MM.1S (cell line): ENCODE data around the gene WNK2.

Experiments used
- DNase-seq: peaks from one replicate; pipeline ENCODE4 v3.0.0-alpha.2; 2015
- H2AFZ ChIP-seq: fragments of 300-600 bp; sonication (generic); 2 replicates; pipeline ENCODE4 v1.6.0; 2016; ENCODE audit warnings: antibody characterized with exemption, low read length
- H3F3A ChIP-seq: fragments of 300-600 bp; sonication (generic); 2 replicates; pipeline ENCODE4 v1.6.1; 2016; ENCODE audit warnings: mild to moderate bottlenecking, antibody characterized with exemption, low read length, moderate library complexity, mixed read lengths; ENCODE audit not compliant: insufficient read depth
- H3K27ac ChIP-seq: fragments of 300-600 bp; sonication (generic); 2 replicates; pipeline ENCODE4 v1.5.1; 2016; ENCODE audit warnings: mild to moderate bottlenecking, low read length
- H3K27me3 ChIP-seq: fragments of 300-600 bp; sonication (generic); replicated peaks from 2 replicates; pipeline ENCODE4 v1.6.0; 2016; ENCODE audit warnings: low read length; ENCODE audit not compliant: insufficient read depth
- H3K36me3 ChIP-seq: fragments of 300-600 bp; sonication (generic); replicated peaks from 2 replicates; pipeline ENCODE4 v1.6.1; 2016; ENCODE audit warnings: mild to moderate bottlenecking, low read length, mixed read lengths; ENCODE audit not compliant: insufficient read depth
- H3K4me1 ChIP-seq: fragments of 300-600 bp; sonication (generic); 2 replicates; pipeline ENCODE4 v1.6.1; 2016; ENCODE audit warnings: low read length, mixed read lengths
- H3K4me2 ChIP-seq: fragments of 300-600 bp; sonication (generic); 2 replicates; pipeline ENCODE4 v1.6.0; 2016; ENCODE audit warnings: low read depth, low read length
- H3K4me3 ChIP-seq: fragments of 300-600 bp; sonication (generic); 2 replicates; pipeline ENCODE4 v1.5.1; 2016; ENCODE audit warnings: low read length, mixed read lengths
- H3K79me2 ChIP-seq: fragments of 300-600 bp; sonication (generic); 2 replicates; pipeline ENCODE4 v1.6.1; 2016; ENCODE audit warnings: mixed run types, low read length, mixed read lengths
- H3K9ac ChIP-seq: fragments of 300-600 bp; sonication (generic); 2 replicates; pipeline ENCODE4 v1.6.1; 2016; ENCODE audit warnings: low read length, mixed read lengths
- H3K9me2 ChIP-seq: fragments of 300-600 bp; sonication (generic); replicated peaks from 2 replicates; pipeline ENCODE4 v1.6.1; 2016; ENCODE audit warnings: mild to moderate bottlenecking, low read length, mixed read lengths; ENCODE audit not compliant: insufficient read depth
- H3K9me3 ChIP-seq: fragments of 300-600 bp; sonication (generic); replicated peaks from 2 replicates; pipeline ENCODE4 v1.6.1; 2016; ENCODE audit warnings: mild to moderate bottlenecking, low read length, mixed read lengths; ENCODE audit not compliant: insufficient read depth
- H4K20me1 ChIP-seq: fragments of 300-600 bp; sonication (generic); 2 replicates; pipeline ENCODE4 v1.6.1; 2016; ENCODE audit warnings: mild to moderate bottlenecking, low read length, moderate library complexity, mixed read lengths; ENCODE audit not compliant: insufficient read depth
- CTCF ChIP-seq: fragments of 300-600 bp; sonication (generic); IDR thresholded peaks from 2 replicates; pipeline ENCODE4 v1.5.1; 2016; ENCODE audit warnings: antibody characterized with exemption, low read length, mixed read lengths
- EZH2 ChIP-seq: fragments of 300-600 bp; sonication (generic); optimal IDR thresholded peaks from 2 replicates; pipeline ENCODE3; 2017; ENCODE audit warnings: low read depth, mild to moderate bottlenecking, antibody characterized with exemption, low read length, mixed read lengths
- EZH2phosphoT487 ChIP-seq: fragments of 300-600 bp; sonication (generic); IDR thresholded peaks from 2 replicates; pipeline ENCODE4 v1.6.1; 2018; ENCODE audit warnings: antibody characterized with exemption, low read length

Gene WNK2

DNA sequence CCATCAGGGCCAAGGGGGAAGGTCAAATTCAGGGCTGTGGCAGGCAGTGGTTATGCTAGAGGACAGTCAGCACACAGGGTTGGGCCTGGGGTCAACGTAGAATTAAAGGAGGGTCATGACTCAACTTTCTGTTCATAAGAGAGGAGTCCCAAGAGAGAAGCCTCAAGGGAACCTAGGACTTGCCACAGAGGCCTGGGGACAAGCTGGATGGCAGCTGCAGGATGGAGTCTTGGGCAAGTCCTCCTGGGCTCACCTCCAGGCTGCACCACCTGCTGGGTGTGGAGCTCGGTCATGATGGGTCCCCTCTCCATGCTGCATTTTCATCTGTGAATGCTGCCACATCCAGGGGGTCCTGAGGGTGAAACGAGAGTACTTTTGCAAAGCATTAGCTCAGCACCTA lies 9.0 kb upstream of the WNK2 start:
- H3K79me2 ChIP-seq = no peaks in the 10 kb centered on the region
- H3K9ac ChIP-seq = no peak overlapping the region
- no peaks in the 10 kb centered on the region for H3K36me3 ChIP-seq
- H3K4me2 ChIP-seq = no peak overlapping the region
- no peak overlapping the region for H2AFZ ChIP-seq
- no peak overlapping the region for H3K4me3 ChIP-seq
- no peak overlapping the region for H3K27ac ChIP-seq
- H3K9me3 ChIP-seq = no peaks in the 10 kb centered on the region
- no peaks in the 10 kb centered on the region for H3K4me1 ChIP-seq
- H4K20me1 ChIP-seq = no peaks in the 10 kb centered on the region
- DNase-seq = no peak
- TF ChIP-seq EZH2phosphoT487 (no peak), CTCF (no peak), EZH2 (no peak)
- H3K9me2 ChIP-seq = no peaks in the 10 kb centered on the region
- no peaks in the 10 kb centered on the region for H3F3A ChIP-seq
- H3K27me3 ChIP-seq = no peaks in the 10 kb centered on the region

DNA sequence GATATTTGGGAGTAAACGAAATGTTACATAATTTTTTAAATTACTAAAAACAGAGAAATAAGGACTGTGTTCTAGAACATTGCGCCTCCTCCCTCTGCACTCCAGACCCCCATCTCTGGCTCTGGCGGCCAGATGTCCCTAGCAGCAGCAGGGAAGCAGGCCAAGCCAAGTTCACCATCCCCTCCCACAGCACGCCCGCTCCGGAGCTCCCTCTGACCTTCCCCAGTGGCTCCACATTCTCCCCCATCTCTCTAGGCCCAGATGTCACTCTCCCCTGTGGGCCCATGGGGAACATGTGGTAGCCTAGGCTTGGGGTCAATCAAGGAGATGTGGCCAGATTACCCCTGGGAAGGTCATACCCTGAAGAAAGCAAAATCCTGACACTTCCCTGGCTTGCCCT lies 6.3 kb upstream of the WNK2 start:
- no peak overlapping the region for H3K9ac ChIP-seq
- no peaks in the 10 kb centered on the region for H3K9me3 ChIP-seq
- no peaks in the 10 kb centered on the region for H3F3A ChIP-seq
- DNase-seq = no peak
- H3K79me2 ChIP-seq = no peaks in the 10 kb centered on the region
- H4K20me1 ChIP-seq = no peaks in the 10 kb centered on the region
- no peaks in the 10 kb centered on the region for H3K36me3 ChIP-seq
- H3K4me2 ChIP-seq = no peak overlapping the region
- no peak overlapping the region for H3K27ac ChIP-seq
- no peak overlapping the region for H3K4me3 ChIP-seq
- no peak overlapping the region for H2AFZ ChIP-seq
- H3K9me2 ChIP-seq = no peaks in the 10 kb centered on the region
- no peaks in the 10 kb centered on the region for H3K4me1 ChIP-seq
- TF ChIP-seq EZH2 (no peak), CTCF (no peak), EZH2phosphoT487 (no peak)
- no peaks in the 10 kb centered on the region for H3K27me3 ChIP-seq

DNA sequence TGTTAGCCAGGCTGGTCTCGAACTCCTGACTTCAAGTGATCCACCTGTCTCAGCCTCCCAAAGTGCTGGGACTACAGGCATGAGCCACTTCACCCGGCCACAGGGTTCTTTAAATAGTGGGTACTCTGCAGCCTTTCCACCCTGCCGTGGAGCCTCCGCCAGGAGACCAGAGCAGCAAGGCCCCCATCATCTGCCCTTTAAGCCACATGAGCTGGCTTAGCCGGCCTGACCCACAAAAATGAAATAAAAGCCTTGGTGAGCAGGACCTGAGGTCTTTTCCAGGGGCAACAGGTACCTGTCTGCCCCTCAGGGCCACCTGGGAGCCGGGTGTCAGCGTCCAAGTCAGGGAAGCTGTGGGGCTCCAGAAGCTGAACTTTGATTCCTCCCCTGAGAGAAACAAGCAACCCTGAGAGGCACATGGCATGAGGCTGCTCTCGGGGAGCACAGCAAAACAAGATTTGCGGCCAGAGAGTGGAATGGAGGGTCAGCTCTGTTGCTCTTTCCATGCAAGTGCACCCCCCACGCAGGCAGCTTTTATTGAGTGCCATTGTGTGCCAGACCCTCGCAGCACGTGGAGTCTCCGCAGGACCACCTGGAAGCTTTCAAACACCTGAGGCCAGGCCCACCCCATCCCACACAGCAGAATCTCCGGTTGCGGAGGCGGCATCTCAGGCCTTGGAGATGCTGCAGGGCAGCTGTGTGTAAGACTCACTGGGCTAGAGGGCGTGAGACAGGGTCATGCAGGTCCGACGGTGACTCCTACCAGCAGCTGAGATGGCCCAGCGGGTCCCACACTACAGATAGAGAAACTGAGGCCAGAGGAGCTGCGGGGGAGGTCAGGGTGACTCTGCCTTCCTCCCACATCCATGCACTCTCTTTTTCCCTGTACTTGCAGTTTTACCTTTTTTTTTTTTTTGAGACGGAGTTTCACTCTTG lies 4.8 kb upstream of the WNK2 start:
- H3K4me1 ChIP-seq = no peaks in the 10 kb centered on the region
- no peaks in the 10 kb centered on the region for H3K27me3 ChIP-seq
- H3K27ac ChIP-seq = no peak overlapping the region
- H3K9ac ChIP-seq = no peak overlapping the region
- no peak overlapping the region for H2AFZ ChIP-seq
- no peaks in the 10 kb centered on the region for H3K36me3 ChIP-seq
- no peaks in the 10 kb centered on the region for H3F3A ChIP-seq
- DNase-seq = no peak
- TF ChIP-seq EZH2 (no peak), EZH2phosphoT487 (no peak), CTCF (no peak)
- H3K9me3 ChIP-seq = no peaks in the 10 kb centered on the region
- H4K20me1 ChIP-seq = no peaks in the 10 kb centered on the region
- H3K4me3 ChIP-seq = no peak overlapping the region
- H3K9me2 ChIP-seq = no peaks in the 10 kb centered on the region
- H3K79me2 ChIP-seq = no peaks in the 10 kb centered on the region
- H3K4me2 ChIP-seq = no peak overlapping the region
